Measurements from ENCODE around the gene TULP4. TPM values are rescaled to one million over a fixed set of nuclear protein-coding genes. Genes with fewer than 3 reads are reported as not detected.

The TULP4 gene
- total RNA-seq, 1 experiment from 2014 or later: 126 TPM

DNA sequence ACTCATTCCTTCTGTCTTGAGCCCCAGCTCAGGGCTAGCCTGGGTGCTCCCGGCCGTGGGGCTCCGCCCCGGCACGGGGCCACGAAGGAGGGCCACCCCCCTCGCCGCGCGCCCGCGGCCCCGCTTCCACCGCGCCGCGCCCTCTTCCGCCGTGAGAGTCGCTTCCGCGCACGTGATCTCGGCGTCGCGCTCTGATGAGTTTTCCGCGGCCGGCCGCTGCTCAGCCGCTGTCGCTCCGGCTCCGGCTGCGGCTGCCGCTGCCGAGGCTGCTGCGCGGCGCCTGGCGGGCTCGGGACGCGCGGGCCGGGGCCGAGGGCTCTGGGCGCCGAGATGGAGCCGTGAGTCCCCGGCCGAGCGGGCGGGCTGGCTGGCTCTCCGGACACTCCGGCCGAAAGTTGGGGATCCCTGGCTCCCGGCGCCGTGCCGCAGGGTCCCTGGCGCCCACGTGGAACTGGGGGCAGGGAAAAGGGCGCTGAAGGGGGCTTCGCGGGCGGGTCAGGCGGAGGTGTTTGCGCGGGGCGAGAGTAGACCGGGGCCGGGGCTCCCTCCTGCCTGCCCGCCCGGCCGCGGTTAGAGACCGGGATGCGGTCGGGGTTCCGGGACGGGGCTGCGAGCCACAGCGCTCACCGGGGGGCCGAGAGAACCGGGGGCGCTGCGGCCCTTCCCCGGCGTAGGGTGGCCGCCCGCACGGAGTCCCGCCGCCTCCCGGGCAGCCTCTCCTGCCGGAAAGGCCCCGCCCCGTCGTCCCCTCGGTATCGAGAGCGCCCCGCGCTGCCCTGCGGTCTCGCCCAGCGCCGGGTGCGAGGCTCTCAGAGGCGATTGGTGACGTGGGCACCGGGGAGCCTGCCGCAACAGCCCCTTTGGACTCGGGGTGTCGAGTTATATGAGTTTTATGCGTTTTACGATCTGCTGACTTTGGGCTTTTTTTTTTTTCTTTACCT lies 247.9 kb downstream of the TULP4 start, which contains the start of gene TMEM181:
Gene TMEM181, plus strand, starts transcription at position 197 of the 941 bp plus-strand sequence. Its CDS starts 134 bp downstream, at position 331.
- Histone ChIP-seq H3K36me3 (ENCODE audit: control insufficient read depth, insufficient read depth, low read length) (no peaks in the 10 kb centered on the region), H3K4me1 (no peaks in the 10 kb centered on the region), H3K9me3 (no peaks in the 10 kb centered on the region), H3K4me3 (ENCODE audit: low read depth, low read length) (peak within 1 kb of the TSS; percentile 91), H3K27me3 (replicated peaks; ENCODE audit: control insufficient read depth, insufficient read depth, low read length) (no peaks in the 10 kb centered on the region)
- no TSS peak for BruUV-seq (replicated peaks)
- peak; percentile 83 to 87 for DNase-seq
- H3K27me3 Mint-ChIP-seq (ENCODE audit: insufficient read depth, unreplicated experiment): no peaks in the 10 kb centered on the region
- peak within 1 kb of the TSS; percentile 92 for H3K4me3 Mint-ChIP-seq (ENCODE audit: unreplicated experiment)
- H3K9me3 Mint-ChIP-seq (ENCODE audit: unreplicated experiment): no peaks in the 10 kb centered on the region
- intact Hi-C loops (cut with micrococcal nuclease; ENCODE audit: unreplicated experiment): loop anchor here (1.0 kb wide), 1 partner anchor 339 kb away; no protein-coding TSS in a partner anchor
- H3K4me1 Mint-ChIP-seq (ENCODE audit: low read depth, unreplicated experiment): peaks cover 8% of the 10 kb centered on the region
- H3K36me3 Mint-ChIP-seq (ENCODE audit: insufficient read depth, unreplicated experiment): peaks cover 12% of the 10 kb centered on the region
- TF ChIP-seq, protein P1, sequence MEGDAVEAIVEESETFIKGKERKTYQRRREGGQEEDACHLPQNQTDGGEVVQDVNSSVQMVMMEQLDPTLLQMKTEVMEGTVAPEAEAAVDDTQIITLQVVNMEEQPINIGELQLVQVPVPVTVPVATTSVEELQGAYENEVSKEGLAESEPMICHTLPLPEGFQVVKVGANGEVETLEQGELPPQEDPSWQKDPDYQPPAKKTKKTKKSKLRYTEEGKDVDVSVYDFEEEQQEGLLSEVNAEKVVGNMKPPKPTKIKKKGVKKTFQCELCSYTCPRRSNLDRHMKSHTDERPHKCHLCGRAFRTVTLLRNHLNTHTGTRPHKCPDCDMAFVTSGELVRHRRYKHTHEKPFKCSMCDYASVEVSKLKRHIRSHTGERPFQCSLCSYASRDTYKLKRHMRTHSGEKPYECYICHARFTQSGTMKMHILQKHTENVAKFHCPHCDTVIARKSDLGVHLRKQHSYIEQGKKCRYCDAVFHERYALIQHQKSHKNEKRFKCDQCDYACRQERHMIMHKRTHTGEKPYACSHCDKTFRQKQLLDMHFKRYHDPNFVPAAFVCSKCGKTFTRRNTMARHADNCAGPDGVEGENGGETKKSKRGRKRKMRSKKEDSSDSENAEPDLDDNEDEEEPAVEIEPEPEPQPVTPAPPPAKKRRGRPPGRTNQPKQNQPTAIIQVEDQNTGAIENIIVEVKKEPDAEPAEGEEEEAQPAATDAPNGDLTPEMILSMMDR (IDR thresholded peaks at IDR 0.05; ENCODE audit: insufficient read depth in 1 of 2, low read depth in 1 of 2, low read length in 1 of 2, severe bottlenecking in 1 of 2, unreplicated experiment in 1 of 2): no peak
- H3K27ac Mint-ChIP-seq (ENCODE audit: unreplicated experiment): peak within 1 kb of the TSS; percentile 88
- ChIA-PET CTCF (interaction anchor here (0.7 to 0.9 kb wide), 3 partner anchors 41 to 346 kb away, joined by 3 to 4 read pairs (median 4); no protein-coding TSS in a partner anchor), POLR2A (interaction anchor here (0.5 to 0.6 kb wide), 3 partner anchors 34 to 1197 kb away, joined by 3 to 5 read pairs (median 3); no protein-coding TSS in a partner anchor)

DNA sequence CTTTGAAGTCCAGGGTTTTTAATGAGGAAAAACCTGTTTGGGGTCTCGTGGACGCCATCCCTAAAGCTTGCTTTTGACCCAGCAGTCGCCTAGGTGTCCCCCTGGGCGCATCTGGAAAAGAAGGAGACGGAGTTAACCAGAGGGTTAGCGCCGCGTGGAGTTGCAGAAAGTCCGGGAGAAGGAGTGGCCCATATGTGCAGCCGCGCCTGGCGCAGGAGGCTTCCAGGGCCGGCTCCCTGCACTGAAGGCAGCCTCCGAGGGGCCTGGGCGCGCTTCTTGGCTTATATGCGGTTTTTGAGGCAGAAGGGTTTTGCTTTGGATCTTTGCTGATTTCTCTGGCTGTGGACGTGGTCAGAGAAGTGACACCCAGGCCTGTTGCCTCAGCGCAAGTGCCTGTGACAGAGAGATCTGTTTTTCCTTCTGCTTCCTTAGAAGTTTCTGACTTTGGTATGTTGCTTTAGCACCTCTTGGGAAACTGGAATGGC lies 248.6 kb downstream of the TULP4 start:
- H3K27me3 ChIP-seq (replicated peaks; ENCODE audit: control insufficient read depth, insufficient read depth, low read length): no peaks in the 10 kb centered on the region
- Mint-ChIP-seq H3K9me3 (ENCODE audit: unreplicated experiment) (no peaks in the 10 kb centered on the region), H3K27ac (ENCODE audit: unreplicated experiment) (peak overlapping the region; percentile 88), H3K27me3 (ENCODE audit: insufficient read depth, unreplicated experiment) (no peaks in the 10 kb centered on the region), H3K4me3 (ENCODE audit: unreplicated experiment) (peak overlapping the region; percentile 92), H3K36me3 (ENCODE audit: insufficient read depth, unreplicated experiment) (peaks cover 12% of the 10 kb centered on the region), H3K4me1 (ENCODE audit: low read depth, unreplicated experiment) (peaks cover 13% of the 10 kb centered on the region)
- DNase-seq: peak in 1 of 2 experiments; percentile 34
- no peaks in the 10 kb centered on the region for H3K9me3 ChIP-seq
- no peaks in the 10 kb centered on the region; the same call in 1 of the 2 replicates for H3K36me3 ChIP-seq (ENCODE audit: control insufficient read depth, insufficient read depth, low read length)
- peak overlapping the region; percentile 91 for H3K4me3 ChIP-seq (ENCODE audit: low read depth, low read length)
- intact Hi-C loops (cut with micrococcal nuclease; ENCODE audit: unreplicated experiment): loop anchor here (1.0 kb wide), 1 partner anchor 340 kb away; no protein-coding TSS in a partner anchor
- TF ChIP-seq, protein P1 (IDR thresholded peaks at IDR 0.05; ENCODE audit: insufficient read depth in 1 of 2, low read depth in 1 of 2, low read length in 1 of 2, severe bottlenecking in 1 of 2, unreplicated experiment in 1 of 2): no peak
- H3K4me1 ChIP-seq: no peaks in the 10 kb centered on the region
- TSS peak; percentile 47 for BruUV-seq (replicated peaks)
- ChIA-PET POLR2A (interaction anchor here (0.6 kb wide), 1 partner anchor 1197 kb away, joined by 3 read pairs; no protein-coding TSS in a partner anchor), CTCF (no interaction called here)

Other genes starting within 250 kb of the TULP4 start
- gene SERAC1, start 144.2 kb upstream of the TULP4 start, total RNA-seq (2022): 6.8 and 7.4 TPM in 2 replicates
- 17.8 and 18.1 TPM in 2 replicates for gene GTF2H5, start 144.1 kb upstream of the TULP4 start, total RNA-seq (2022)
- gene TMEM181, start 247.6 kb downstream of the TULP4 start, total RNA-seq (2022): 25.7 and 26.7 TPM in 2 replicates